ENCODE results near the gene MOXD1.

GRCh38 chr6:132414761-132415160 is 13.5 kb upstream of the MOXD1 start:
- TF ChIP-seq CTCF (optimal IDR thresholded peaks at IDR 0.05 in 1 of 3, IDR thresholded peaks at IDR 0.05 in 1 of 3, conservative IDR thresholded peaks at IDR 0.05 in 1 of 3; ENCODE audit: extremely low read depth in 1 of 3, insufficient read depth in 2 of 3, low read length in 3 of 3) = no peak
- TF ChIP-seq EZH2 (IDR thresholded peaks at IDR 0.05; ENCODE audit: low read length) = no peak

Measured in keratinocyte (primary cell).